SK-N-SH treated with all-trans-retinoic acid at 6 μM for 48 hours (cell line): Measurements from ENCODE around the gene CCNH.

Experiments used
- BACH2 ChIP-seq: fragments of 250-450 bp; sonication (Bioruptor Pico); IDR thresholded peaks from 2 replicates; pipeline ENCODE4 v1.9.0; 2021; ENCODE audit warnings: mild to moderate bottlenecking, borderline replicate concordance
- CSDC2 ChIP-seq: fragments of 250-450 bp; sonication (Bioruptor Pico); IDR thresholded peaks from 2 replicates; pipeline ENCODE4 v1.5.0; 2020; ENCODE audit warnings: mild to moderate bottlenecking, moderate library complexity
- ESRRG ChIP-seq: fragments of 250-450 bp; sonication (Bioruptor Pico); IDR thresholded peaks from 2 replicates; pipeline ENCODE4 v1.6.1; 2021; ENCODE audit warnings: mild to moderate bottlenecking
- PPARA ChIP-seq: fragments of 250-450 bp; sonication (Bioruptor Pico); IDR thresholded peaks from 2 replicates; pipeline ENCODE4 v1.5.0; 2020; ENCODE audit warnings: mild to moderate bottlenecking, borderline replicate concordance
- RARB ChIP-seq: fragments of 250-450 bp; sonication (Bioruptor Pico); IDR thresholded peaks from 2 replicates; pipeline ENCODE4 v1.8.0; 2021; ENCODE audit warnings: mild to moderate bottlenecking, moderate library complexity
- ZFP3 ChIP-seq: fragments of 250-450 bp; sonication (Bioruptor Pico); IDR thresholded peaks from 2 replicates; pipeline ENCODE4 v1.5.0; 2020; ENCODE audit warnings: mild to moderate bottlenecking, moderate library complexity
- ZFP30 ChIP-seq: fragments of 450-650 bp; formaldehyde crosslinking; IDR thresholded peaks from 2 replicates; pipeline ENCODE4 v1.5.0; 2022; ENCODE audit warnings: mild to moderate bottlenecking, moderate library complexity
- ZNF565 ChIP-seq: fragments of 450-650 bp; formaldehyde crosslinking; conservative IDR thresholded peaks from 2 replicates; pipeline ENCODE4 v1.5.0; 2020; ENCODE audit warnings: low read depth, mild to moderate bottlenecking, moderate library complexity
- ZNF70 ChIP-seq: fragments of 450-650 bp; formaldehyde crosslinking; IDR thresholded peaks from 2 replicates; pipeline ENCODE4 v1.5.0; 2020; ENCODE audit warnings: mild to moderate bottlenecking, moderate library complexity
- ZNF8 ChIP-seq: fragments of 450-650 bp; formaldehyde crosslinking; IDR thresholded peaks from 2 replicates; pipeline ENCODE4 v1.5.0; 2020; ENCODE audit warnings: mild to moderate bottlenecking, moderate library complexity
- TF ChIP-seq, protein P1 (sequence below): fragments of 250-450 bp; sonication (Bioruptor Pico); IDR thresholded peaks from 2 replicates; pipeline ENCODE4 v1.8.0; 2020; ENCODE audit warnings: mild to moderate bottlenecking, moderate library complexity, borderline replicate concordance

DNA sequence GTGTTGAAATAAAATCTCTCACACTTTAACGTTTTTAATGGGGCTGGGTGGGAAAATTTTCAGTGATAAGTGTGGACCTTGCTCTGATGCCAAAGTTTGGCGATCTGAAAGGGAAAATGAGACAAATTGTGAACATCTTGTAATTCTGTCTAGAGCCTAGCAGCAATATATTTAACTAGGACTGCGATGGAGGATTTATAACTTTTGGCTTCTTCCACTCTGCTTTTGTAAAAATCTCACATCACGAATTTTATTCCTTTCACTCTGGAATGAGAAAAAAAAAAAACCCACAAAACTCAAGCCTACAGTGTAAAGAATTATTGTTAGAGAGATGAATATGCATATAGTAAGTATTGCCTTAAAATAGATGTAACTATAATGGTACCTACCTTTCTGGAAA lies 19.9 kb downstream of the CCNH start:
- TF ChIP-seq ZFP30 (CRISPR knock-in tag) = no peak
- TF ChIP-seq ESRRG (CRISPR knock-in tag) = no peak
- TF ChIP-seq PPARA (CRISPR knock-in tag) = no peak
- no peak for TF ChIP-seq BACH2 (CRISPR knock-in tag)
- TF ChIP-seq ZNF8 (CRISPR knock-in tag) = no peak
- TF ChIP-seq, protein P1, sequence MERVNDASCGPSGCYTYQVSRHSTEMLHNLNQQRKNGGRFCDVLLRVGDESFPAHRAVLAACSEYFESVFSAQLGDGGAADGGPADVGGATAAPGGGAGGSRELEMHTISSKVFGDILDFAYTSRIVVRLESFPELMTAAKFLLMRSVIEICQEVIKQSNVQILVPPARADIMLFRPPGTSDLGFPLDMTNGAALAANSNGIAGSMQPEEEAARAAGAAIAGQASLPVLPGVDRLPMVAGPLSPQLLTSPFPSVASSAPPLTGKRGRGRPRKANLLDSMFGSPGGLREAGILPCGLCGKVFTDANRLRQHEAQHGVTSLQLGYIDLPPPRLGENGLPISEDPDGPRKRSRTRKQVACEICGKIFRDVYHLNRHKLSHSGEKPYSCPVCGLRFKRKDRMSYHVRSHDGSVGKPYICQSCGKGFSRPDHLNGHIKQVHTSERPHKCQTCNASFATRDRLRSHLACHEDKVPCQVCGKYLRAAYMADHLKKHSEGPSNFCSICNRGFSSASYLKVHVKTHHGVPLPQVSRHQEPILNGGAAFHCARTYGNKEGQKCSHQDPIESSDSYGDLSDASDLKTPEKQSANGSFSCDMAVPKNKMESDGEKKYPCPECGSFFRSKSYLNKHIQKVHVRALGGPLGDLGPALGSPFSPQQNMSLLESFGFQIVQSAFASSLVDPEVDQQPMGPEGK (CRISPR knock-in tag) = no peak
- no peak for TF ChIP-seq CSDC2 (CRISPR knock-in tag)
- TF ChIP-seq ZNF70 (CRISPR knock-in tag) = no peak
- no peak for TF ChIP-seq ZNF565 (CRISPR knock-in tag)
- no peak for TF ChIP-seq RARB (CRISPR knock-in tag)
- no peak for TF ChIP-seq ZFP3 (CRISPR knock-in tag)
